NCI-H1930 (cell line): Measurements from ENCODE around the gene RNU1-2.
A peak's percentile ranks its signal among the peaks of the same experiment; 100 is the strongest.
"Not testable (repeated sequence)": the region's sequence is repeated elsewhere in the genome, so short reads cannot be mapped to it uniquely, and the experiment has no call there.

Experiments used
- DNase-seq, 2 experiments: peaks; one replicate each; lab custom pipeline; 2025; lab: John Stamatoyannopoulos, UW

Gene RNU1-2

DNA sequence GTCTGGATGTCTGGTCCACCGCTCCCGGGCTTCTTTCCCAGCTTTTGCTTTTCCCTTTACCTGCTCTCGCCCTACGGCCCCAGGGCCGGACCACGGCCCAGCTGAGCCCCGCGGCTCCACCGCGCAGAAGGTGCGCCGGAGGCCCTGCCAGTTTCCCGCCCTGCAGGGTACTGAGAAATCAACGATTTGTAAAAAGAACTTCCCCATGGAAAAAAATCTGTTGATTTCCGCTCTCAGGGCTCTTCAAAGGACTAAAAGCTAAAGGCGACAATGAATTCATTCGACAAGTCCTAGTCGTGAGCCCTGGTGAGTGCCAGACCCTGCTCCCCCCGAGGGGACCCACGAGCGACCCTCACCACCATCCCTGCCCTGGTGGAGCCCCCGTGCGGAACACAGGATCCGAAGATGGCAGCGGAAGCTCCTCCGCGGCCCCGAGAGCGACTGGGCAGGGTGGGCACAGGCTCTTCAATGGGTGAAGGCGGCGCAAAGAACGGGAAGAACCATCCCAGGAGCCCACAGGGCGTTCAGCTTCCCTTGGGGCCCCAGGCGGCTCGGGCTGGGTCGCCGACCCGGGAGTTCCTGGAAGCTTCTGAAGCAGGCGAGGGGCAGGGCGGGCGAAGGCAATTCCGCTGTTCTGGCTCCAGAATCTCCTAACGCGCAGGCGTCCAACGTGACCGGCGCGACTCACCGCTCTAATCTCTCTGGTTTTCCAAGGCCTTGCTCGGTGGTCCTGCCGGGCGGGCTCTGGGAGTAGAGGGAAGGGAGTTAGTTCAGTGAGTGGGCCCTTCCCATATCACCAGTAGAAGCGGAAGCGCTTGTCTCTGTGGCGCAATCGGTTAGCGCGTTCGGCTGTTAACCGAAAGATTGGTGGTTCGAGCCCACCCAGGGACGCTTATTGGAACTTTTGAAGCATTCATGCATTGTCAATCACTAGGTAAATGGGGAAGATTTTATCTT is 6.6 kb upstream of the RNU1-2 start:
- DNase-seq = peak; percentile 58 to 72

DNA sequence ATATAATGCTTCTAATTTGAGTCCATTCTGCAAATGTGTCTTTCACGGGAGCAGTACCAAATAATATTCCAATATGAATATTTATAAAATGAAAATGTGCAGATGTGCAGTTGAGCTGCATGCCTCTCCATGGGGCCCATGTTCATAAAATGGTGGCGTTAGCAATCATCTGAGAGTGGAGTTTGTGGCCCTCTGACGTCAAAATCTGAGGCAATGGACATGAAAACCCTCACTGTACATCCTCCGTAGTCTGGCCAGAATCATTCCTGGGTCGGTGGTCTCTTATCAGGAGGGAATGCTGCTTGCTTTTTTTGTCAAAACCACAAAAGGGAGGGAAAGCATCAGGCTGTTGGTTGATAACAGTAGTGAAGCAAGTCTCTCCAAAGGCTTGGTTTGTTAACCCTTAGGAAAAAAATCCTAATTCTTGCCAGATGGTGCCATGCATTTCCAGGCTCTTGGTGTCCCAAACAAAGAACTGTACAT is 5.2 kb upstream of the RNU1-2 start:
- not testable (repeated sequence) for DNase-seq

- DNase-seq = not testable (repeated sequence)
These were observed 4.7 kb upstream of the RNU1-2 start for GRCh38 chr1:16891057-16891456.

DNA sequence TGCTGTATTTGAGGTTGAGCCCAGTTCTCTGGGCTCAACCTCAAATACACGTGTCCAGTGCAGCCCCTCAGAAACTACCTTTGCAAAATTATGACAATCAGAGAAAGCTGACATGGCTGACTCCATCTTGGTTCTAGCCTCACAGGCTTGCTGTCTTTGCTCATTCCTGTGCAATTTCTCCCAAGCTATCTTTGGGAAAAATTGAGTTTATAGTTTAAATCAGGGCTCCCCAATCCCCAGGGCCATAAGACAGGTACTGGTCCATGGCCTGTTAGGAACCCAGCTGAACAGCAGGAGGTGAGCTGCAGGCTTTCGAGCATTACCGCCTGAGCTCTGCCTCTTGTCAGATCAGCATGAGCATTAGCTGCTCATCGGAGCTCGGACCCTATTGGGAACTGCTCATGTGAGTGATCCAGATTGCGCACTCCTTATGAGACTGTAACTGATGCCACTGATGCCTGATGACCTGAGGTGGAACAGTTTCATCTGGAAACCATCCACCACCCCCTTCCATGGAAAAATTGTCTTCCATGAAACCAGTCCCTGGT is 2.7 kb upstream of the RNU1-2 start:
- not testable (repeated sequence) for DNase-seq

DNA sequence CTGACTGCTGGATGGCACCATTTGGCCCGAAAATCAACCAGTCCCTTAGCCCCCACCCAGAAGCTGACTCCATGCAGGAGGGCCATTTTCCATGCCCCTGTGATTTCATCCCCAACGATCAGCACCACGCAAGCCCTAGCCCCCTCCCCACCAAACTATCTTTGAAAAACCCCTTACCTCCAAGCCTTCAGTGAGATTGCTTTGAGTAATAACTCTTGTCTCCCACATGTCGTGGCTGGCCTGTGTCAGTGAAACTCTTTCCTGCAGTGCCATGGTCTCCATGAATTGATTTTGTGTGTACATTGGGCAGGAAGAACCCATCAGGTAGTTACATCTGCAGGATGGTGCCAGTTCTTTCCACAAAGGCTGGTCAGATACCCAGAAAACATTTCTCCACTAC is 2.0 kb upstream of the RNU1-2 start:
- DNase-seq = not testable (repeated sequence)

- not testable (repeated sequence) for DNase-seq
These were observed 1.4 kb upstream of the RNU1-2 start for GRCh38 chr1:16894338-16894737.

DNA sequence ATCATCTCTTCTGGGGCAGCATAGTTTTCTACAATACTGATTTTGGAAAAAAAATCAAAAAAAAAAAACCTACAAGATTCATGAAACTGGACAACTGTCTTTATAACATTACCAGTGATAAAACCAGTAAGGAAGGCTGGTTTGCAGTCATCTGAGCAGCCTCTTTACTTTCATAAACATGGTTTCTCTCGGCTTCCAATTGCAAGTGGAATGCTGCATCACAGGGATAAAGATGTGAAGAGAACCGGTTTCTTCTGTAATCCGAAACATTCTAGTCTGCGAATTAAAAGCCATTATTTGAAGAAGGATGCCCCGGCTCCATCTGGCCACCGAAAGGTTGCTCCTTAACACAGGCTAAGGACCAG is 565 bp upstream of the RNU1-2 start:
- not testable (repeated sequence) for DNase-seq

DNA sequence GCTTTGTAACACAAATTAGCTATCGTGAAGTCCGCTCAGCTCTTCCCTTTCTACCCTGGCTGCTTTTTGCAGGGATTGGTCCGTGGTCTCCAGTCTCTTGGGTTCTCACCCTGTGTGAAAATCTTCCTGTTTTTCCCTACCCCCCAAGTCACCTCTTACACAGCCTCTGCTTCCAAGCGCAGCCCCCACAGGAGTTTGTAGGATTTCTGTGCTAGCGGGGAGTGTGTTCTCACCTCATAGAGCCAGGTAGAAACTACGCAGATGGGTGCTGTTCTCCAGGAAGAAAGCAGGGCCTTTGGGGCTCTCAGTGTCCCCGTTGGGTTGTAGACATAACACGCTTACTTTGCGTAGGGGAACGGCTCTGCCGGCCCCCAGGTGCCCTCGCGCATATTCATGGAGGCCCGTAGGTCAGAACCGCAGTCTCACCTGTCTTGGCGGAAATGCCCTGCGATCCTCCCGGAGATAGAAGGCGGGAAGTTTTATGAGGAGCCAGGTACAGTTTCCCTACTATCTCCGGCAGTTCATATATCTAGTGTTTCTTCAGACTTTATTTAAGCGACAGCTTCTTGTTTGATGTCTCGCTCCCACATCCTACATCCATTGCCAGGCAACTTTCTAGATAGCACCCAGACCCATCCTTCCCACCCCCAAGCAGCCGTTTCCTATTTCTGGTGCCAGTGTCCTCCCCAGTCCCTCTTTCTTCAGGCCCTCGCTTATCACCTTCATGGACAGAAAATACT is 706 bp downstream of the RNU1-2 start:
- DNase-seq = peak; percentile 21 to 56

DNA sequence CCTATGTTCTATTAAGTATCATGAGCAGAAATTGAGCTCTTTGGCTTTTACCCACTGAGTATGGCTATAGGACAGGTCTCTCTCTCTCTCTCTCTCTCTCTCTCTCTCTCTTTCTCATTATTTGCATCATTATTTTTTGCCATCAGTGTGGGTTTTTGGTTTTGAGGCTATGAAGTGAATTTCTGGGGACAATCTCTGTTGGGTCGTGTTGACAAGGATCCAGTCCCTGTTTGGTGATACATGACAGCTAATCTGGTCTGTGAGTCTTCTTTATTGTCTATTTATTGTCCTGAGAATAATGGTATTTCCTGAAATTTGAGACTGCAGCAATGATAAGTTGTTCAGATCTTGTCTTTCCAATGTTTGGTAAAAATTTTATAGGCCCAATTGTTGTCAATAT is 1.9 kb downstream of the RNU1-2 start:
- not testable (repeated sequence) for DNase-seq

GRCh38 chr1:16898298-16898697 is 2.5 kb downstream of the RNU1-2 start:
- not testable (repeated sequence) for DNase-seq

GRCh38 chr1:16899020-16899419 is 3.2 kb downstream of the RNU1-2 start:
- DNase-seq = not testable (repeated sequence)

DNA sequence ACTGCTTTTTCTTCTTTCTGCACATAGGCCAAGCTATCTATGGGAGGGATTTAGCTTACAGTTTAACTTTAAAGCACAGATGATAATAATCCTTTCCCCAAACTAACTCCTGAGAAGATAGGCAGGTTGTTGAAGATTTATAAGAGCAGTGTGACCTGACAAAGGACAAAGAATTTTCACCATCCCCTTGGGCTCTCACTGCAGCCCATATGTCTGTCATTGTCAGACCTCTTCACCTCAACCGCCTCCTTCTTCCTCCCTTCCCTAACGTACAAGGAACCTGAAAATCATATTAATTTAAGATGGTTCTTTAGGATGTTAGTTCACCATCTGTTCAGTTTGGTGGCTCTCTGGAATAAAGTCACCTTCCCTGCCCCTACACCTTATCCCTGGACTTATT is 5.0 kb downstream of the RNU1-2 start:
- no peak for DNase-seq

- not testable (repeated sequence) for DNase-seq
These were observed 5.6 kb downstream of the RNU1-2 start for GRCh38 chr1:16901371-16901770.

DNA sequence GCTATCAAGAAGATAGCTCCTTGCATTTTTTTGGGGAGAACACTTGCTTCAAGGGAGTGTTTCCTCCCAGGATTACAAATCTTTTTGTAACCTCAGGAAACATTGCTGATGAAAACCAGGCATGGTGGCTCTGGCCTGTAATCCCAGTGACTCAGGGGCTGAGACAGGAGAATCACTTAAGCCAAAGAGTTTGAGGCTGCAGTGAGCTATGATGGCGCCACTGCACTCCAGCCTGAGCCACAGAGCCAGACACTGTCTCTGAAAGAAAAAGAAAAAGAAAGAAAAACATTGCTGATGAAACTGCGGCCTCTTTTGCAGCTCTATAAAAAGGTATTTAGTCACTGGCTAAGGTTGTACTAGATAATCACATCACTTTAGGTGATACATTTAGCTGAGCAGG is 7.3 kb downstream of the RNU1-2 start:
- DNase-seq = no peak

DNA sequence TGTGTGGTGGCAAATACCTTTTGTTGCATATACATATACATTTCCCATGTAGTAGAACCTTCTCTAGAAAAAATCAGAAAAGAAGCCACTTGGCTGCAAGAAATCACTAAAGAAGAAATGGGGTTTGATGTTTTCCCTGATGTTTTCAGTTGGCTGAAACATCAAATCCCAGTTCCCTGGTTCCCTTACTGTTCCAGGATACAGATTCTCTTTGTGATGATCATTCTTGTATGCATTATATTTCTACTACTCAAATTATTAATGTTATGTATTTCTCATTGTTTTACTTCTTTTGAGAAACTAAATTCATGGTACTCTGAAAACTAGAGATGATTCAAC is 7.6 kb downstream of the RNU1-2 start:
- DNase-seq = no peak

DNA sequence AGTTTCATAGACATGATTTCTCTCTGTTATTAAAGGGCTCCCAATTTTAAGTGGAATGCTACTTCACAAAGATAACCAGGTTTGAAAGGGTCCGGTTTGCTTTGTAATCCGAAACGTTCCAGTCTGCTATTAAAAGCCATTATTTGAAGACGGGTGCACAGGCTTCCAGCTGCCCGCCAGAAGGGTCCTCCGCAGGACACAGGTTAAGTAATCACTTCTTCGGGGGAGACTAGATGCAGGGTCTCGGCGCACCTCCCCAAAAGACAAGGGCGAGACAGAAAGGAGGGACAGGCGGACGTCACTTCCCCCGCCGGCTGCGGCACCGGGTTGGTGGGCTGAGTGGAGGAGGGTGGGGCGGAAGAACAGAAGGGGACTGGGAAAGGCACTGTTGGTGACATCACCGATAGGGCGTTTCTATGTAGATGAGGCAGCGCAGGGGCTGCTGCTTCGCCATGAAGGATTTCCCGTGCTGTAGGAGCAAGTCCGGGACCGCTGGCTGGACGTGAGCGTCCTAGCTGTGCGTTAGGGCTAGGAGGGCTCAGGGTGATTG is 8.9 kb downstream of the RNU1-2 start:
- peak; percentile 92 to 97 for DNase-seq

DNA sequence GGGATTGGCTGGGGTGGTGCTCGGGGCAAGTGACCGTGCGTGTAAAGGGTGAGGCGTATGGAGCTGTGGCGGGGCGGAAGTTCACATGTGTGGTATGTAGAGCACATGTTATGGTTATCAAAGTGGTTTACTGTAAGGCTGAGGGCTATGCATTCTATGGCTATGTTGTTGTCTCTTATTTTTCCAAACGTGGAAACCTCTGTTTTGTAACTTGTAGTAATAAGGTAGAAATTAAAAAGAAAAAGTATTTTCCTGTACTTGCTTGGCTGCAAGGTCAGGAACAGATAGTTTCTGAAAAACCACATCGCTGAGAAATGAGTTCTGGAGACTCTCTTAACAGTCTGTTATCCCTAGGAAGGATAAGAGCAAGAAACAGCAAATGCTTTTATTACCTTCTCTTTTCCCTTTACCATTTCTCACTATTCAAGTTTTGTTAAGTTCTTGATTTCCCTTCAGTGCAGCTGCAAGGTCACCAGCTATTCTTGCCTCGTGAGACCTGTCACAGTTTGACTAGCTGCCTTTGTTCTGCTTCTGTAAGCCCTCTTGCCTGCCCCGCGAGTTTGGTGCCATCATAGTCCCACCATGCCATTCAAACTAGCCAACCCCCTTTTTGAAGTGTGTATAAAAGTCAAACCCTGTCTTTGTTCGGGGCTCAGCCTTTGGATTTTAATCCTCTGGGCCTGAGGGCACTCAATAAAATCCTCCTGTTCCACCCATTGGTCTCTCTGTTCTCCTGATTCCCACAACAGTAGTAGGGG is 9.5 kb downstream of the RNU1-2 start:
- peak; percentile 43 to 44 for DNase-seq

DNA sequence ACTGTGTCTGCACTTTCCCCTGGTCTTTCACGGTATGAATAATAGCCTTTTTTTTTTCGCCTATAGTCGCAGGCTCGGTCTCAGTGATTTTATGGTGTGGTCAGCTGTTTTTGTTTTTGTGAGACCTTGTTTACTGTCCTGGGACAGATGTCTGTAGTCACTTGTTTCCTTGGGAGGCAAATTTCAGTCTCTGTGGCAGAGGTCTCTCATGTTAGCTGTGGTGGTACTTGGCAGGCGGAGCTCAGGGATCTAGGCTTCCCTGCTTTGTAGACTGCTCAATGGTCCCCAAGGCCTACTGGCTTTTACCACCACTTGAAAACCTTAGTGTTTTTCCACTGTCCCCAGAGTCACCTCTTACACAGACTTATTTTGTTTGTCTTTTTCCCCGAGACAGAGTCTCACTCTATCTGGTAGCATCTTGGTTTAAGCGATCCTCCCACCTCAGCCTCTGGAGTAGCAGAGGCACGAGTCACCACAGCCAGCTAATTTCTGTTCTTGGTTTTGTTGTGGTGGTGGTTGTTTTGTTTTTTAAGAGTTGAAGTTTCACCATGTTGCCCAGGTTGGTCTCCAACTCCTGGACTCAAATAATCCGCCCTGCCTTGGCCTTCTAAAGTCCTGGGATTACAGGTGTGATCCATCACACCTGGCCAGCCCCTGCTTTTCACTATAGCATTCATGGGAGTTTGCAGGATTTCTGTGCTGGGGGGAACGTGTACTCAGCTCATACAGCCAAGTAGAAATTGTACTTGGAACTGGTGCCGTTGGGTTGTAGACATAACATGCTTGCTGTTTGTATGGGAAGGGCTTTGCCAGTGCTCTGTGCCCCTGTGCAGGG is 10.3 kb downstream of the RNU1-2 start:
- DNase-seq = no peak

DNA sequence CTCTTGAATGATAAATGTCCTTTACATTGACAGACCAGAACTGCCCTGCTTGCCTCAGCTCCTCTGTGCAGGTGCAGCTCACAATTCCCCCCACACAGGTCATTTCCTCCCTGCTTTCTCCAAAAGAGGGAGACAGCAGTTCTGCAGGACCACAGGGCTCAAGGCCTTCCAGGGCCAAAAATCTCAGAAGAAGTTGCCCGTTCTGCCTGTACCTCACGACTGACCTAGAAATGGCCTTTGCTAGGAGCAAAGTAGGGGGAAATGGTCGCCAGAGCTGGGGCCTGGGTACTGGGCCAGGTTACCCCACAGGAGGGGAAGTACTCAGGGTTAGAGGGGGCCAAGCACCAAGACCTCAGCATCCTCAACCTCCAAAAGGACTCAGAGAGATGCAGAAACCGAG is 11.1 kb downstream of the RNU1-2 start:
- no peak for DNase-seq

DNA sequence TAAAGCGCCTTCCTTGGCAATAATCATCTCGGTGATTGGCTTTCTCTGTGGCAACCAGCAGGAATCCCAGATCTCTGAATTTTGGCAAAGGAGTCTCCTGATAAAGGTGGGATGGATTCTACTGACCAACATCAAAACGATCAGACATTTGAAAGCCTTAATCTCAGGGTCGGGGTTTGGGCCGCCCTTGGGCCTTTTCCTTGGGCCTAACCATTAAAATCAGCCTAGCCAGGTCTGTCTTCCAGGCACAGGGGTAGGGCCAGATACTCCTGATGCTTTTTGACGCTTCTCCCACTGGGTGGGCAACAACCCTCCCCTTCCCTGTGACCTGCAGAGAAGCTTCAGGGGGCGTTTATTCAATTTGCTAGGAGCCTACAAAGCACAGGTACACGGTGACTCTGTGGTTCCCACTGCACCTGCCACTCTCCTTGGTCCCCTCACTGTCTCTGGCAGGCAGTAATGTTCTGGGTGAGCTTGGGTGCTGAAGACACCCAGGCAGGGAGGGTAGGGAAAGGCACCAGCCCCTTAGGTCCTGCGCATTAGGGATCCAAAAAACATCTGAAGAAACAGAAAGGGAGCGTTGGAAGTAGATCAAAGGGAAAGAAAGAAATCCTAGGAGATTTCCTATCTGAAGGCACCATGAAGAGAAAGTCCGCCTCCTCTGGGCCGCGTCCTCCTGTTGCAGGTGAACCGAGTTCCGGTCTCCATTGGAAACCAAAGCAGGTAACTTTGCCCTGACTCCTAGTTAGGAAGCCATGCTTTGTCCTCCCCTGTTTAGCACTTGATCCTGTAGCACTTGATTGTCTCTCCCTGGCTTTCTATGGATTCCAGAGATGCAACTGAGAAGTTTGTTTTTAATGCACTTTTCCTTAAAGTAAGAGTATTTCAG is 12.3 kb downstream of the RNU1-2 start:
- DNase-seq = no peak
